ENCODE data around the gene NHEJ1.

Gene NHEJ1

GRCh38 chr2:219207134-219207883 is 46.7 kb upstream of the NHEJ1 start:
- DNase-seq, result no peak
- Histone ChIP-seq H4K12ac (ENCODE audit: low read depth, low read length) (peak overlapping the region; percentile 41), H2BK12ac (ENCODE audit: low read length) (peak overlapping the region; percentile 35), H3K18ac (ENCODE audit: low read length) (peak overlapping the region; percentile 68), H2BK120ac (ENCODE audit: insufficient read depth, low read length, poor library complexity) (no peak overlapping the region), H3K9me3 (ENCODE audit: insufficient read depth, low read depth, low read length) (no peaks in the 10 kb centered on the region), H2AK5ac (ENCODE audit: low read length) (peak overlapping the region; percentile 80), H3K79me2 (ENCODE audit: control insufficient read depth, insufficient read depth, low read length, poor library complexity) (peaks cover 5% of the 10 kb centered on the region), H4K8ac (ENCODE audit: low read depth, low read length) (peak overlapping the region; percentile 70), H3K23ac (ENCODE audit: low read length) (no peak overlapping the region), H2AFZ (ENCODE audit: insufficient read depth, low read length, poor library complexity) (peak overlapping the region; percentile 82), H3K14ac (ENCODE audit: low read length) (peak overlapping the region; percentile 55), H3K36me3 (ENCODE audit: control insufficient read depth in 1 of 2, insufficient read depth in 2 of 2, low read length in 2 of 2) (peaks cover 32 to 37% of the 10 kb centered on the region in 2 experiments), H3K4me3 (ENCODE audit: low read depth, low read length) (peak overlapping the region; percentile 62), H3K27ac (ENCODE audit: low read depth, low read length) (peak overlapping the region; percentile 7), H4K91ac (ENCODE audit: low read depth, low read length) (peak overlapping the region; percentile 56), H3K4me1 (ENCODE audit: control insufficient read depth in 1 of 2, insufficient read depth in 2 of 2, low read length in 2 of 2) (peaks cover 2 to 4% of the 10 kb centered on the region in 2 experiments), H3K79me1 (ENCODE audit: low read length) (peaks cover 5% of the 10 kb centered on the region), H3K4me2 (ENCODE audit: low read length) (peak overlapping the region; percentile 67), H3K4ac (ENCODE audit: low read depth, low read length) (no peak overlapping the region), H3K9ac (ENCODE audit: low read length) (peak overlapping the region; percentile 52), H2BK5ac (ENCODE audit: low read depth, low read length, poor library complexity) (no peak overlapping the region), H3K27me3 (ENCODE audit: insufficient read depth, low read length) (no peaks in the 10 kb centered on the region)
- WGBS (ENCODE audit: extremely low coverage, insufficient coverage, insufficient read length), result no CpG with 5 or more reads among the region's 22 CpGs

- Histone ChIP-seq H3K4me3 (ENCODE audit: low read depth, low read length) (peak within 1 kb of the TSS; percentile 92), H2BK5ac (ENCODE audit: low read depth, low read length, poor library complexity) (peak within 1 kb of the TSS; percentile 45), H3K4ac (ENCODE audit: low read depth, low read length) (peak within 1 kb of the TSS; percentile 61), H3K9ac (ENCODE audit: low read length) (peak within 1 kb of the TSS; percentile 94), H3K9me3 (ENCODE audit: insufficient read depth, low read depth, low read length) (no peaks in the 10 kb centered on the region), H2AK5ac (ENCODE audit: low read length) (peak within 1 kb of the TSS; percentile 80), H2BK120ac (ENCODE audit: insufficient read depth, low read length, poor library complexity) (peak within 1 kb of the TSS; percentile 88), H3K14ac (ENCODE audit: low read length) (peak within 1 kb of the TSS; percentile 81), H3K27ac (ENCODE audit: low read depth, low read length) (peak within 1 kb of the TSS; percentile 93), H3K27me3 (ENCODE audit: insufficient read depth, low read length) (no peaks in the 10 kb centered on the region), H3K4me2 (ENCODE audit: low read length) (peak within 1 kb of the TSS; percentile 98), H4K12ac (ENCODE audit: low read depth, low read length) (peak within 1 kb of the TSS; percentile 78), H3K4me1 (ENCODE audit: control insufficient read depth in 1 of 2, insufficient read depth in 2 of 2, low read length in 2 of 2) (peaks cover 2 to 4% of the 10 kb centered on the region in 2 experiments), H4K8ac (ENCODE audit: low read depth, low read length) (peak within 1 kb of the TSS; percentile 80), H4K91ac (ENCODE audit: low read depth, low read length) (peak within 1 kb of the TSS; percentile 87), H2AFZ (ENCODE audit: insufficient read depth, low read length, poor library complexity) (peak within 1 kb of the TSS; percentile 92), H3K79me2 (ENCODE audit: control insufficient read depth, insufficient read depth, low read length, poor library complexity) (peaks cover 5% of the 10 kb centered on the region), H3K79me1 (ENCODE audit: low read length) (peaks cover 5% of the 10 kb centered on the region), H2BK12ac (ENCODE audit: low read length) (peak within 1 kb of the TSS; percentile 35), H3K18ac (ENCODE audit: low read length) (peak within 1 kb of the TSS; percentile 85), H3K23ac (ENCODE audit: low read length) (peak within 1 kb of the TSS; percentile 35), H3K36me3 (ENCODE audit: control insufficient read depth in 1 of 2, insufficient read depth in 2 of 2, low read length in 2 of 2) (peaks cover 31 to 33% of the 10 kb centered on the region in 2 experiments)
- no CpG with 5 or more reads among the region's 76 CpGs for WGBS (ENCODE audit: extremely low coverage, insufficient coverage, insufficient read length)
- DNase-seq, result peak; percentile 94 to 98
These were observed 45.9 kb upstream of the NHEJ1 start, which contains the start of gene ZFAND2B for GRCh38 chr2:219206328-219207133. TSS of gene ZFAND2B (plus strand) at chr2:219206782. CDS start at chr2:219206988, 206 bp downstream.

DNA sequence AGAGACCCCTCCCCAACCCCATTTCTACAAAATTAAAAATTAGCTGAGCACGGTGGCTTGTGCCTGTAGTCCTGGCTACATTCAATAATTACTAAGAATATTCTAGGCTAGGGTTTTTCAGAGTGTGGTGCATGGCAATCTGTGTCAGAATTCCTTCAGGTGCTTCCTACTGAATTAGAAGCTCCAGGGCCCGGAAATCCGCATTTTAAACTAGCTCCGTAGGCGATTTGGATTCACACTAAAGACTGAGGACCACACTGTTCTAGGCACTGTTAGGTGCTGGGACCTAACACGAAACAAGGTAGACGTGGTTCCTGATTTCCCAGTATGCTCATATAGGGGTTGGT is 45.3 kb upstream of the NHEJ1 start:
- Histone ChIP-seq H2BK12ac (ENCODE audit: low read length) (no peak overlapping the region), H4K91ac (ENCODE audit: low read depth, low read length) (peak overlapping the region; percentile 2), H3K4me3 (ENCODE audit: low read depth, low read length) (peak overlapping the region; percentile 76), H2BK5ac (ENCODE audit: low read depth, low read length, poor library complexity) (no peak overlapping the region), H4K12ac (ENCODE audit: low read depth, low read length) (no peak overlapping the region), H3K23ac (ENCODE audit: low read length) (no peak overlapping the region), H2AK5ac (ENCODE audit: low read length) (no peak overlapping the region), H3K9me3 (ENCODE audit: insufficient read depth, low read depth, low read length) (no peaks in the 10 kb centered on the region), H3K36me3 (ENCODE audit: control insufficient read depth in 1 of 2, insufficient read depth in 2 of 2, low read length in 2 of 2) (peaks cover 29% of the 10 kb centered on the region in 2 experiments), H3K4me1 (ENCODE audit: control insufficient read depth in 1 of 2, insufficient read depth in 2 of 2, low read length in 2 of 2) (peaks cover 2 to 4% of the 10 kb centered on the region in 2 experiments), H2AFZ (ENCODE audit: insufficient read depth, low read length, poor library complexity) (peak overlapping the region; percentile 88), H3K79me1 (ENCODE audit: low read length) (peaks cover 5% of the 10 kb centered on the region), H3K9ac (ENCODE audit: low read length) (no peak overlapping the region), H3K14ac (ENCODE audit: low read length) (peak overlapping the region; percentile 57), H2BK120ac (ENCODE audit: insufficient read depth, low read length, poor library complexity) (no peak overlapping the region), H3K79me2 (ENCODE audit: control insufficient read depth, insufficient read depth, low read length, poor library complexity) (peaks cover 5% of the 10 kb centered on the region), H3K27ac (ENCODE audit: low read depth, low read length) (no peak overlapping the region), H3K4ac (ENCODE audit: low read depth, low read length) (no peak overlapping the region), H3K4me2 (ENCODE audit: low read length) (peak overlapping the region; percentile 98), H3K27me3 (ENCODE audit: insufficient read depth, low read length) (no peaks in the 10 kb centered on the region), H3K18ac (ENCODE audit: low read length) (no peak overlapping the region), H4K8ac (ENCODE audit: low read depth, low read length) (peak overlapping the region; percentile 80)
- no peak for DNase-seq
- no CpG with 5 or more reads among the region's 7 CpGs for WGBS (ENCODE audit: extremely low coverage, insufficient coverage, insufficient read length)

- H4K12ac ChIP-seq (ENCODE audit: low read depth, low read length), result no peak overlapping the region
- no peak overlapping the region for H4K8ac ChIP-seq (ENCODE audit: low read depth, low read length)
- peaks cover 5% of the 10 kb centered on the region for H3K79me2 ChIP-seq (ENCODE audit: control insufficient read depth, insufficient read depth, low read length, poor library complexity)
- H3K36me3 ChIP-seq (ENCODE audit: control insufficient read depth in 1 of 2, insufficient read depth in 2 of 2, low read length in 2 of 2), result peaks cover 21% of the 10 kb centered on the region in 2 experiments
- H3K9me3 ChIP-seq (ENCODE audit: insufficient read depth, low read depth, low read length), result no peaks in the 10 kb centered on the region
- H3K4ac ChIP-seq (ENCODE audit: low read depth, low read length), result no peak overlapping the region
- H2AK5ac ChIP-seq (ENCODE audit: low read length), result no peak overlapping the region
- H3K79me1 ChIP-seq (ENCODE audit: low read length), result peaks cover 5% of the 10 kb centered on the region
- H3K4me1 ChIP-seq (ENCODE audit: control insufficient read depth in 1 of 2, insufficient read depth in 2 of 2, low read length in 2 of 2), result peaks cover 2 to 4% of the 10 kb centered on the region in 2 experiments
- no CpG with 5 or more reads among the region's 5 CpGs for WGBS (ENCODE audit: extremely low coverage, insufficient coverage, insufficient read length)
- no peak overlapping the region for H2BK5ac ChIP-seq (ENCODE audit: low read depth, low read length, poor library complexity)
- no peak overlapping the region for H3K4me3 ChIP-seq (ENCODE audit: low read depth, low read length)
- H3K18ac ChIP-seq (ENCODE audit: low read length), result no peak overlapping the region
- DNase-seq, result no peak
- H2BK120ac ChIP-seq (ENCODE audit: insufficient read depth, low read length, poor library complexity), result no peak overlapping the region
- H3K27ac ChIP-seq (ENCODE audit: low read depth, low read length), result no peak overlapping the region
- no peak overlapping the region for H3K4me2 ChIP-seq (ENCODE audit: low read length)
- H2AFZ ChIP-seq (ENCODE audit: insufficient read depth, low read length, poor library complexity), result no peak overlapping the region
- no peak overlapping the region for H2BK12ac ChIP-seq (ENCODE audit: low read length)
- H4K91ac ChIP-seq (ENCODE audit: low read depth, low read length), result no peak overlapping the region
- H3K27me3 ChIP-seq (ENCODE audit: insufficient read depth, low read length), result no peaks in the 10 kb centered on the region
- no peak overlapping the region for H3K23ac ChIP-seq (ENCODE audit: low read length)
- no peak overlapping the region for H3K14ac ChIP-seq (ENCODE audit: low read length)
- H3K9ac ChIP-seq (ENCODE audit: low read length), result no peak overlapping the region
These were observed 44.5 kb upstream of the NHEJ1 start for GRCh38 chr2:219205165-219205538.

All from trophoblast cell (in vitro differentiated cells and primary cell).